Glomerular endothelial cell (primary cell): ENCODE measurements around the gene SLC16A13. TPM values are rescaled to one million over a fixed set of nuclear protein-coding genes. Genes with fewer than 3 reads are reported as not detected.

Experiments
- total RNA-seq: library from RNA; depleted of rRNA; stranded (reverse); fragments of >200 nt; gene quantifications from 2 replicates; pipeline ENCODE4 v1.2.3, GENCODE V29; 2015

Gene SLC16A13
- total RNA-seq, 1 donor from 2014 or later: 6.6 TPM

Other genes with a start within 250 kb of the SLC16A13 start
- not detected in 2 replicates for gene TEKT1, start 204.3 kb upstream of the SLC16A13 start, total RNA-seq
- not detected in 2 replicates for gene ALOX12, start 40.0 kb upstream of the SLC16A13 start, total RNA-seq
- gene RNASEK, start 23.4 kb upstream of the SLC16A13 start, total RNA-seq: 459 and 493 TPM in 2 replicates
- gene BCL6B, start 13.0 kb upstream of the SLC16A13 start, total RNA-seq: 120 and 180 TPM in 2 replicates
- 0.12 and 0.44 TPM in 2 replicates for gene SLC16A11, start 8.1 kb downstream of the SLC16A13 start, total RNA-seq
- not detected in 2 replicates for gene CLEC10A, start 44.2 kb downstream of the SLC16A13 start, total RNA-seq
- gene ASGR2, start 78.8 kb downstream of the SLC16A13 start, total RNA-seq: not detected in 2 replicates
- 2.6 and 5.4 TPM in 2 replicates for gene ASGR1, start 143.4 kb downstream of the SLC16A13 start, total RNA-seq
- 10.8 and 22.3 TPM in 2 replicates for gene DLG4, start 183.8 kb downstream of the SLC16A13 start, total RNA-seq
- 252 and 369 TPM in 2 replicates for gene ACADVL, start 183.9 kb downstream of the SLC16A13 start, total RNA-seq
- gene DVL2, start 198.5 kb downstream of the SLC16A13 start, total RNA-seq: 36.9 and 41.6 TPM in 2 replicates
- 42.9 and 53.0 TPM in 2 replicates for gene PHF23, start 203.4 kb downstream of the SLC16A13 start, total RNA-seq
- gene GABARAP, start 206.4 kb downstream of the SLC16A13 start, total RNA-seq: 548 and 565 TPM in 2 replicates
- 55.4 and 73.5 TPM in 2 replicates for gene CTDNEP1, start 215.7 kb downstream of the SLC16A13 start, total RNA-seq
- gene ELP5, start 216.2 kb downstream of the SLC16A13 start, total RNA-seq: 27.5 and 27.7 TPM in 2 replicates
- 1.9 and 2.1 TPM in 2 replicates for gene CLDN7, start 226.5 kb downstream of the SLC16A13 start, total RNA-seq
- gene SLC2A4, start 245.7 kb downstream of the SLC16A13 start, total RNA-seq: not detected in 2 replicates